WTC11 (cell line): ENCODE measurements around the gene UGGT1.

Source experiments
- CBFB ChIP-seq: sonication (generic); formaldehyde crosslinking; IDR thresholded peaks from 2 replicates; pipeline ENCODE4 v1.8.1; 2022; ENCODE audit warnings: mild to moderate bottlenecking, low read depth, missing genetic modification reagents
- CTCF ChIP-seq: fragments of 200-600 bp; IDR thresholded peaks from 2 replicates; pipeline ENCODE4 v1.8.0; 2022; ENCODE audit warnings: antibody characterized with exemption
- GABPB1 ChIP-seq: sonication (generic); formaldehyde crosslinking; IDR thresholded peaks from 2 replicates; pipeline ENCODE4 v1.8.1; 2023; ENCODE audit warnings: mild to moderate bottlenecking, missing genetic modification reagents
- IRF2 ChIP-seq: sonication (generic); formaldehyde crosslinking; IDR thresholded peaks from 2 replicates; pipeline ENCODE4 v1.8.0; 2022; ENCODE audit warnings: low read depth, missing genetic modification reagents, borderline replicate concordance
- NFYB ChIP-seq: sonication (generic); formaldehyde crosslinking; conservative IDR thresholded peaks from 2 replicates; pipeline ENCODE4 v1.8.0; 2022; ENCODE audit warnings: low read depth, missing genetic modification reagents
- SMAD3 ChIP-seq: sonication (generic); formaldehyde crosslinking; IDR thresholded peaks from 2 replicates; pipeline ENCODE4 v1.8.0; 2022; ENCODE audit warnings: missing genetic modification reagents, mild to moderate bottlenecking, borderline replicate concordance
- SP1 ChIP-seq: sonication (generic); formaldehyde crosslinking; conservative IDR thresholded peaks from 2 replicates; pipeline ENCODE4 v1.8.1; 2022; ENCODE audit warnings: missing genetic modification reagents
- ZNF138 ChIP-seq: sonication (generic); formaldehyde crosslinking; conservative IDR thresholded peaks from 2 replicates; pipeline ENCODE4 v1.8.1; 2022; ENCODE audit warnings: mild to moderate bottlenecking, moderate library complexity, missing genetic modification reagents
- ZNF232 ChIP-seq: sonication (generic); formaldehyde crosslinking; IDR thresholded peaks from 2 replicates; pipeline ENCODE4 v1.8.0; 2022; ENCODE audit warnings: mild to moderate bottlenecking, missing genetic modification reagents
- ZNF263 ChIP-seq: sonication (generic); formaldehyde crosslinking; IDR thresholded peaks from 2 replicates; pipeline ENCODE4 v1.8.1; 2022; ENCODE audit warnings: low read depth, mild to moderate bottlenecking, moderate library complexity, missing genetic modification reagents
- ZNF671 ChIP-seq: fragments of 250-450 bp; sonication (Bioruptor Pico); IDR thresholded peaks from 2 replicates; pipeline ENCODE4 v1.8.0; 2021; ENCODE audit warnings: mild to moderate bottlenecking
- TF ChIP-seq, protein P1 (sequence below): sonication (generic); formaldehyde crosslinking; conservative IDR thresholded peaks from 2 replicates; pipeline ENCODE4 v1.8.1; 2022; ENCODE audit warnings: mild to moderate bottlenecking, missing genetic modification reagents
- TF ChIP-seq, protein P2 (sequence below): sonication (generic); formaldehyde crosslinking; IDR thresholded peaks from 2 replicates; pipeline ENCODE4 v1.8.0; 2023; ENCODE audit warnings: missing genetic modification reagents, mild to moderate bottlenecking, borderline replicate concordance

GRCh38 chr2:128054104-128054885 lies 36.7 kb upstream of the UGGT1 start:
- TF ChIP-seq ZNF671 (CRISPR knock-in tag) (no peak), CBFB (no peak), NFYB (CRISPR knock-in tag) (no peak), GABPB1 (CRISPR knock-in tag) (no peak), SMAD3 (CRISPR knock-in tag) (no peak), CTCF (no peak), ZNF263 (no peak), ZNF232 (CRISPR knock-in tag) (no peak), IRF2 (no peak), ZNF138 (CRISPR knock-in tag) (no peak), SP1 (no peak)
- TF ChIP-seq, protein P1, sequence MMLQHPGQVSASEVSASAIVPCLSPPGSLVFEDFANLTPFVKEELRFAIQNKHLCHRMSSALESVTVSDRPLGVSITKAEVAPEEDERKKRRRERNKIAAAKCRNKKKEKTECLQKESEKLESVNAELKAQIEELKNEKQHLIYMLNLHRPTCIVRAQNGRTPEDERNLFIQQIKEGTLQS (CRISPR knock-in tag), result no peak
- TF ChIP-seq, protein P2, sequence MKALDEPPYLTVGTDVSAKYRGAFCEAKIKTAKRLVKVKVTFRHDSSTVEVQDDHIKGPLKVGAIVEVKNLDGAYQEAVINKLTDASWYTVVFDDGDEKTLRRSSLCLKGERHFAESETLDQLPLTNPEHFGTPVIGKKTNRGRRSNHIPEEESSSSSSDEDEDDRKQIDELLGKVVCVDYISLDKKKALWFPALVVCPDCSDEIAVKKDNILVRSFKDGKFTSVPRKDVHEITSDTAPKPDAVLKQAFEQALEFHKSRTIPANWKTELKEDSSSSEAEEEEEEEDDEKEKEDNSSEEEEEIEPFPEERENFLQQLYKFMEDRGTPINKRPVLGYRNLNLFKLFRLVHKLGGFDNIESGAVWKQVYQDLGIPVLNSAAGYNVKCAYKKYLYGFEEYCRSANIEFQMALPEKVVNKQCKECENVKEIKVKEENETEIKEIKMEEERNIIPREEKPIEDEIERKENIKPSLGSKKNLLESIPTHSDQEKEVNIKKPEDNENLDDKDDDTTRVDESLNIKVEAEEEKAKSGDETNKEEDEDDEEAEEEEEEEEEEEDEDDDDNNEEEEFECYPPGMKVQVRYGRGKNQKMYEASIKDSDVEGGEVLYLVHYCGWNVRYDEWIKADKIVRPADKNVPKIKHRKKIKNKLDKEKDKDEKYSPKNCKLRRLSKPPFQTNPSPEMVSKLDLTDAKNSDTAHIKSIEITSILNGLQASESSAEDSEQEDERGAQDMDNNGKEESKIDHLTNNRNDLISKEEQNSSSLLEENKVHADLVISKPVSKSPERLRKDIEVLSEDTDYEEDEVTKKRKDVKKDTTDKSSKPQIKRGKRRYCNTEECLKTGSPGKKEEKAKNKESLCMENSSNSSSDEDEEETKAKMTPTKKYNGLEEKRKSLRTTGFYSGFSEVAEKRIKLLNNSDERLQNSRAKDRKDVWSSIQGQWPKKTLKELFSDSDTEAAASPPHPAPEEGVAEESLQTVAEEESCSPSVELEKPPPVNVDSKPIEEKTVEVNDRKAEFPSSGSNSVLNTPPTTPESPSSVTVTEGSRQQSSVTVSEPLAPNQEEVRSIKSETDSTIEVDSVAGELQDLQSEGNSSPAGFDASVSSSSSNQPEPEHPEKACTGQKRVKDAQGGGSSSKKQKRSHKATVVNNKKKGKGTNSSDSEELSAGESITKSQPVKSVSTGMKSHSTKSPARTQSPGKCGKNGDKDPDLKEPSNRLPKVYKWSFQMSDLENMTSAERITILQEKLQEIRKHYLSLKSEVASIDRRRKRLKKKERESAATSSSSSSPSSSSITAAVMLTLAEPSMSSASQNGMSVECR (CRISPR knock-in tag), result no peak
